Keratinocyte (primary cell): ENCODE measurements around the gene OR51A2. TPM values are rescaled to one million over a fixed set of nuclear protein-coding genes. Genes with fewer than 3 reads are reported as not detected.

Experiments used
- DNase-seq: peaks from one replicate; pipeline ENCODE4 v3.0.0-alpha.2; 2011; ENCODE audit warnings: low read depth, missing footprints, low spot score
- FAIRE-seq: peaks from 2 replicates; lab custom pipeline; 2011; peaks lifted over from hg19 to GRCh38; lab: Jason Lieb, UNC
- H2AFZ ChIP-seq: 2 replicates; pipeline ENCODE4 v1.6.0; 2012; ENCODE audit warnings: low read length, control low read depth, inconsistent platforms; ENCODE audit not compliant: control insufficient read depth
- H3K27ac ChIP-seq: 2 replicates; pipeline ENCODE4 v1.5.1; 2011; ENCODE audit warnings: low read length; ENCODE audit not compliant: control insufficient read depth, insufficient read depth
- H3K27me3 ChIP-seq: 3 replicates; pipeline ENCODE4 v1.6.0; 2011; ENCODE audit warnings: low read length; ENCODE audit not compliant: control insufficient read depth, insufficient read depth; ENCODE audit errors: extremely low read depth
- H3K36me3 ChIP-seq, 2 experiments: 2 replicates in 1 of 2; 3 replicates in 1 of 2; pipeline ENCODE4 v1.5.1; 2011; ENCODE audit warnings: low read length in 2 of 2, mild to moderate bottlenecking in 1 of 2; ENCODE audit not compliant: control insufficient read depth in 2 of 2, insufficient read depth in 2 of 2; ENCODE audit errors: extremely low read depth in 1 of 2
- H3K4me1 ChIP-seq: 3 replicates; pipeline ENCODE4 v1.5.1; 2011; ENCODE audit warnings: low read length; ENCODE audit not compliant: control insufficient read depth, insufficient read depth; ENCODE audit errors: extremely low read depth
- H3K4me2 ChIP-seq: 3 replicates; pipeline ENCODE4 v1.6.0; 2011; ENCODE audit warnings: low read depth, low read length; ENCODE audit not compliant: control insufficient read depth, insufficient read depth; ENCODE audit errors: extremely low read depth
- H3K4me3 ChIP-seq, 3 experiments: fragments of 200-600 bp in 1 of 3; sonication (generic) in 1 of 3; 2 replicates in 2 of 3; 3 replicates in 1 of 3; pipeline ENCODE4 v1.5.1; 2011 to 2016; ENCODE audit warnings: low read length in 3 of 3, mild to moderate bottlenecking in 3 of 3, control low read depth in 2 of 3, inconsistent platforms in 1 of 3, low read depth in 1 of 3, mixed read lengths in 1 of 3, mixed run types in 1 of 3, moderate library complexity in 1 of 3; ENCODE audit not compliant: control insufficient read depth in 2 of 3, insufficient read depth in 2 of 3; ENCODE audit errors: extremely low read depth in 1 of 3
- H3K79me2 ChIP-seq: 2 replicates; pipeline ENCODE4 v1.6.0; 2012; ENCODE audit warnings: low read length; ENCODE audit not compliant: control insufficient read depth, insufficient read depth
- H3K9ac ChIP-seq: 3 replicates; pipeline ENCODE4 v1.6.0; 2011; ENCODE audit warnings: low read length; ENCODE audit not compliant: control insufficient read depth, insufficient read depth; ENCODE audit errors: extremely low read depth
- H3K9me1 ChIP-seq: 3 replicates; pipeline ENCODE4 v1.6.0; 2011; ENCODE audit warnings: low read length; ENCODE audit not compliant: control insufficient read depth, insufficient read depth; ENCODE audit errors: extremely low read depth
- H3K9me3 ChIP-seq: 2 replicates; pipeline ENCODE4 v1.5.1; 2012; ENCODE audit warnings: low read depth, low read length; ENCODE audit not compliant: control insufficient read depth
- H4K20me1 ChIP-seq: 3 replicates; pipeline ENCODE4 v1.6.0; 2011; ENCODE audit warnings: low read length; ENCODE audit not compliant: control insufficient read depth, insufficient read depth; ENCODE audit errors: extremely low read depth
- EZH2 ChIP-seq: IDR thresholded peaks from one replicate; pipeline ENCODE4 v1.6.1; 2012; ENCODE audit warnings: inconsistent platforms, mild to moderate bottlenecking, low read length, moderate library complexity
- dilution Hi-C: fragments of 300-500 bp; cut with MboI; formaldehyde crosslinking; loops from one replicate; pipeline ENCODE4 v1.7.0; 2020; ENCODE audit warnings: low sequenced_read_pairs; ENCODE audit not compliant: extremely low pct_ligation_motif_present
- polyA plus RNA-seq, 5 experiments: library from polyadenylated mRNA; depleted of rRNA in 3 of 5; stranded (reverse) in 3 of 5; stranded (forward) in 1 of 5; unstranded in 1 of 5; fragments of >200 nt; gene quantifications; 1 replicate in 1 of 5; 2 replicates in 3 of 5; 3 replicates in 1 of 5; pipeline versions ENCODE4 v1.2.1 to v1.2.3, GENCODE V29; 2011 to 2012; ENCODE audit warnings: missing spikeins in 2 of 5, low read depth in 1 of 5, low replicate concordance in 1 of 5
- TF ChIP-seq, protein P1 (sequence below), 3 experiments: IDR thresholded peaks in 1 of 3; conservative IDR thresholded peaks in 1 of 3; optimal IDR thresholded peaks in 1 of 3; 2 replicates in 2 of 3; 3 replicates in 1 of 3; pipeline versions ENCODE3 to v1.5.1; 2011; ENCODE audit warnings: low read length in 3 of 3, mild to moderate bottlenecking in 3 of 3, moderate library complexity in 2 of 3, control low read depth in 1 of 3, inconsistent platforms in 1 of 3; ENCODE audit not compliant: insufficient read depth in 2 of 3; ENCODE audit errors: extremely low read depth in 1 of 3

The OR51A2 gene
- polyA plus RNA-seq, 1 donor (not counting 4 experiments of a cell fraction or from before 2014, with no cell fraction given) = not detected

DNA sequence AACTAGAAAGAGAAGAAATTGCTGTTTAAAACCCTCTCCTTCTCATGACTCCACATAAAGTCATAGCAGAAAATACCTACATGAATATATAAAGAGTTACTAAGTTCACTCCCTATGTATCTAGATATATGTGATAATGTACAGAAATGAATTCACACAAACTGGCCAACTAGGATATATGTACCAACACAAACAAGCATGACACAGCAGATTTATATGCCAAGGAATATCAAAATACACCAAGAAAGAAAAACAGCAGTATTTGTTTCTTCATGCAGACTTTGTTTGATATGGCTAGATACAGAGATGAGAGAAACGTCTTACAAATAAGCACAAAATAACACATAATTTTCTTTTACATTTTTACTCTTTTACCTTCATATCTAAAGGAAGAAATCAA, 33.2 kb downstream of the OR51A2 start:
- Histone ChIP-seq H3K4me3 (no peak overlapping the region), H3K79me2 (no peaks in the 10 kb centered on the region), H3K9me3 (no peaks in the 10 kb centered on the region), H3K27ac (no peak overlapping the region), H3K27me3 (no peaks in the 10 kb centered on the region), H3K36me3 (no peaks in the 10 kb centered on the region), H2AFZ (no peak overlapping the region), H3K9ac (no peak overlapping the region), H4K20me1 (no peaks in the 10 kb centered on the region), H3K9me1 (no peaks in the 10 kb centered on the region), H3K4me1 (no peaks in the 10 kb centered on the region), H3K4me2 (no peak overlapping the region)
- DNase-seq (no peak), FAIRE-seq (no peak)
- TF ChIP-seq EZH2 = no peak
- TF ChIP-seq, protein P1, sequence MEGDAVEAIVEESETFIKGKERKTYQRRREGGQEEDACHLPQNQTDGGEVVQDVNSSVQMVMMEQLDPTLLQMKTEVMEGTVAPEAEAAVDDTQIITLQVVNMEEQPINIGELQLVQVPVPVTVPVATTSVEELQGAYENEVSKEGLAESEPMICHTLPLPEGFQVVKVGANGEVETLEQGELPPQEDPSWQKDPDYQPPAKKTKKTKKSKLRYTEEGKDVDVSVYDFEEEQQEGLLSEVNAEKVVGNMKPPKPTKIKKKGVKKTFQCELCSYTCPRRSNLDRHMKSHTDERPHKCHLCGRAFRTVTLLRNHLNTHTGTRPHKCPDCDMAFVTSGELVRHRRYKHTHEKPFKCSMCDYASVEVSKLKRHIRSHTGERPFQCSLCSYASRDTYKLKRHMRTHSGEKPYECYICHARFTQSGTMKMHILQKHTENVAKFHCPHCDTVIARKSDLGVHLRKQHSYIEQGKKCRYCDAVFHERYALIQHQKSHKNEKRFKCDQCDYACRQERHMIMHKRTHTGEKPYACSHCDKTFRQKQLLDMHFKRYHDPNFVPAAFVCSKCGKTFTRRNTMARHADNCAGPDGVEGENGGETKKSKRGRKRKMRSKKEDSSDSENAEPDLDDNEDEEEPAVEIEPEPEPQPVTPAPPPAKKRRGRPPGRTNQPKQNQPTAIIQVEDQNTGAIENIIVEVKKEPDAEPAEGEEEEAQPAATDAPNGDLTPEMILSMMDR (optimal IDR thresholded peaks at IDR 0.05 in 1 of 3, IDR thresholded peaks at IDR 0.05 in 1 of 3, conservative IDR thresholded peaks at IDR 0.05 in 1 of 3; ENCODE audit: extremely low read depth in 1 of 3, insufficient read depth in 2 of 3, low read length in 3 of 3) = no peak
- dilution Hi-C loops = no loop called here

DNA sequence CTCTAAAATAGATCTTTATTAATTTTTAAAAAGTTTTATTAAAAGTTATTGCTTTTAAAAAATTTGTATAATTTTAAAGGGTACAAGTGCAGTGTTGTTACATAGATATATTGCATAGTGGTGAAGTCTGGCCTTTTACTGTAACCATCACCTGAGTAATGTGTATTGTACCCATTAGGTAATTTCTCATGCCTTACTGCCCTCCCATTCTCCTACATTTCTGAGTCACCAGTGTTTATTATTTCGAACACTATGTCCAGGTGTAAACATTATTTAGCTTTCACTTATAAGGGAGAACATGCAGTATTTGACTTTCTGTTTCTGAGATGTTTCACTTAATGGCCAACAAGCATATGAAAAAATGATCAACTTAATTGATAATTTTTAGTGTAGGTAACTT, 33.7 kb downstream of the OR51A2 start:
- Histone ChIP-seq H3K9ac (no peak overlapping the region), H3K9me1 (no peaks in the 10 kb centered on the region), H3K4me1 (no peaks in the 10 kb centered on the region), H3K4me3 (no peak overlapping the region), H3K36me3 (no peaks in the 10 kb centered on the region), H3K9me3 (no peaks in the 10 kb centered on the region), H4K20me1 (no peaks in the 10 kb centered on the region), H3K27ac (no peak overlapping the region), H3K4me2 (no peak overlapping the region), H3K79me2 (no peaks in the 10 kb centered on the region), H2AFZ (no peak overlapping the region), H3K27me3 (no peaks in the 10 kb centered on the region)
- TF ChIP-seq EZH2 = no peak
- TF ChIP-seq, protein P1 (optimal IDR thresholded peaks at IDR 0.05 in 1 of 3, IDR thresholded peaks at IDR 0.05 in 1 of 3, conservative IDR thresholded peaks at IDR 0.05 in 1 of 3; ENCODE audit: extremely low read depth in 1 of 3, insufficient read depth in 2 of 3, low read length in 3 of 3) = no peak
- dilution Hi-C loops = no loop called here
- FAIRE-seq (no peak), DNase-seq (no peak)
